Adrenal gland (tissue), 12 donors: ENCODE measurements around the gene C1RL. TPM values are rescaled to one million over a fixed set of nuclear protein-coding genes. Genes with fewer than 3 reads are reported as not detected.

Experiments used
- DNase-seq, 7 donors: peaks; one replicate each; pipeline ENCODE4 v3.0.0-alpha.2; 2019 to 2020
- H3K27ac ChIP-seq, 5 donors: fragments of 200-600 bp; sonication (generic) in 4 of 5; 1 replicate in 3 of 5; 2 replicates in 2 of 5; pipeline versions ENCODE4 v1.5.1 to v1.8.0; 2016 to 2020; ENCODE audit warnings: mild to moderate bottlenecking in 1 of 5
- H3K27me3 ChIP-seq: fragments of 200-600 bp; 2 replicates; pipeline ENCODE4 v1.8.0; 2021
- H3K36me3 ChIP-seq, 2 donors: fragments of 200-600 bp; replicated peaks in 1 of 2; 1 replicate in 1 of 2; 2 replicates in 1 of 2; pipeline versions ENCODE4 v1.5.1 to v1.8.0; 2018 to 2022
- H3K4me1 ChIP-seq, 2 donors: fragments of 200-600 bp; replicated peaks in 1 of 2; 1 replicate in 1 of 2; 2 replicates in 1 of 2; pipeline versions ENCODE4 v1.5.1 to v1.8.0; 2018 to 2021
- H3K4me3 ChIP-seq, 4 donors: fragments of 200-600 bp; sonication (generic) in 3 of 4; one replicate each; pipeline ENCODE4 v1.5.1; 2016 to 2018
- H3K9me3 ChIP-seq, 3 donors: fragments of 200-600 bp; sonication (generic) in 1 of 3; replicated peaks in 1 of 3; 1 replicate in 2 of 3; 2 replicates in 1 of 3; pipeline versions ENCODE4 v1.5.1 to v1.8.0; 2016 to 2021
- CTCF ChIP-seq, 6 experiments: fragments of 450-650 bp in 4 of 6; fragments of 200-600 bp in 2 of 6; sonication (generic) in 1 of 6; IDR thresholded peaks; 1 replicate in 5 of 6; 2 replicates in 1 of 6; pipeline versions ENCODE4 v1.5.1 to v1.8.0; 2016 to 2021; ENCODE audit warnings: antibody characterized with exemption in 6 of 6, mild to moderate bottlenecking in 2 of 6, moderate library complexity in 1 of 6
- POLR2A ChIP-seq, 2 donors: fragments of 450-650 bp; IDR thresholded peaks; one replicate each; pipeline ENCODE4 v1.6.1; 2017; ENCODE audit warnings: antibody characterized with exemption in 2 of 2, mild to moderate bottlenecking in 2 of 2, moderate library complexity in 1 of 2
- WGBS, 4 donors: extraction: QIAGEN DNeasy Blood & Tissue Kit in 2 of 4; methylation state at CpG; one replicate each; pipeline versions ENCODE4 v1.1.5 to v1.1.7; 2013 to 2017; 5-methylcytosine and 5-hydroxymethylcytosine counted together
- intact Hi-C, 2 donors: fragments of 100-400 bp; cut with DNase I; formaldehyde crosslinking; loops; one replicate each; pipeline versions ENCODE4 v1.14.1 to v1.15.0; 2022 to 2023
- polyA plus RNA-seq, 3 donors: library from polyadenylated mRNA; stranded (reverse); fragments of 200-250 nt in 2 of 3; fragments of 350-450 nt in 1 of 3; fragmentation: Illumina TruSeq in 1 of 3; extraction: RNeasy Lipid Tissue Mini Kit (QIAGEN cat#74804) in 1 of 3; gene quantifications; one replicate each; pipeline ENCODE4 v1.2.3, GENCODE V29; 2013 to 2014
- total RNA-seq, 9 donors: library from RNA; depleted of rRNA in 4 of 9; stranded (reverse); fragments of >200 nt in 4 of 9; fragments of 120-200 nt in 1 of 9; fragmentation: NEBNext Ultra II Directional in 1 of 9; extraction: Animal tissue kit (Norgen Biotek cat#: 25700) in 1 of 9; gene quantifications; one replicate each; pipeline versions ENCODE4 v1.1.0 to v1.2.4, GENCODE V29; 2013 to 2023
- donor health status: healthy with polysubstance abuse.
- donor health status: Bipolar disorder and iron deficiency.
- donor health status: DM: yes; HTN: yes; CAD: no.
- donor health status: DM: no; HTN: no; CAD: no.
- donor health status: DM: no; HTN: no; CAD: no.
- donor health status: DM: yes; HTN: yes; CAD: no.

The C1RL gene
- total and polyA plus RNA-seq, 12 donors: 33.3 to 407 (median 157) TPM

GRCh38 chr12:7069386-7069785, 39.6 kb downstream of the C1RL start:
- H3K27ac ChIP-seq: no peak overlapping the region
- no peaks in the 10 kb centered on the region for H3K9me3 ChIP-seq
- no peak for DNase-seq
- H3K4me3 ChIP-seq: no peak overlapping the region
- H3K4me1 ChIP-seq: no peaks in the 10 kb centered on the region
- WGBS, 4 donors: 85 to 92% (median 87%) methylated on average over 4 to 6 of the region's 6 CpGs
- H3K27me3 ChIP-seq: no peaks in the 10 kb centered on the region
- TF ChIP-seq CTCF (IDR thresholded peaks at IDR 0.05) (no peak), POLR2A (IDR thresholded peaks at IDR 0.05) (no peak)
- intact Hi-C loops: no loop called here
- no peaks in the 10 kb centered on the region for H3K36me3 ChIP-seq

GRCh38 chr12:7068994-7069346, 40.0 kb downstream of the C1RL start:
- H3K36me3 ChIP-seq: no peaks in the 10 kb centered on the region
- WGBS, 4 donors: 49 to 77% (median 75%) methylated on average over 2 of the region's 2 CpGs
- no peaks in the 10 kb centered on the region for H3K9me3 ChIP-seq
- H3K4me1 ChIP-seq: no peaks in the 10 kb centered on the region
- no peaks in the 10 kb centered on the region for H3K27me3 ChIP-seq
- intact Hi-C loops: no loop called here
- TF ChIP-seq POLR2A (IDR thresholded peaks at IDR 0.05) (no peak), CTCF (IDR thresholded peaks at IDR 0.05) (no peak)
- DNase-seq: no peak
- H3K27ac ChIP-seq: peak overlapping the region in 1 of 5 donors; percentile 18
- no peak overlapping the region for H3K4me3 ChIP-seq

GRCh38 chr12:7068240-7068993, 40.6 kb downstream of the C1RL start:
- TF ChIP-seq POLR2A (IDR thresholded peaks at IDR 0.05) (no peak), CTCF (IDR thresholded peaks at IDR 0.05) (no peak)
- no peak for DNase-seq
- no peaks in the 10 kb centered on the region for H3K36me3 ChIP-seq
- no peaks in the 10 kb centered on the region for H3K4me1 ChIP-seq
- H3K27ac ChIP-seq: peak overlapping the region in 1 of 5 donors; percentile 18
- 68 to 80% (median 76%) methylated on average over 8 to 11 of the region's 11 CpGs for WGBS, 4 donors
- intact Hi-C loops: no loop called here
- H3K9me3 ChIP-seq: no peaks in the 10 kb centered on the region
- H3K4me3 ChIP-seq: no peak overlapping the region
- no peaks in the 10 kb centered on the region for H3K27me3 ChIP-seq

- TF ChIP-seq CTCF (IDR thresholded peaks at IDR 0.05) (no peak), POLR2A (IDR thresholded peaks at IDR 0.05) (no peak)
- WGBS, 4 donors: 79 to 89% (median 85%) methylated on average over 6 to 7 of the region's 7 CpGs
- intact Hi-C loops: no loop called here
- no peak for DNase-seq
- H3K36me3 ChIP-seq: no peaks in the 10 kb centered on the region
- H3K4me3 ChIP-seq: no peak overlapping the region
- no peaks in the 10 kb centered on the region for H3K9me3 ChIP-seq
- H3K27me3 ChIP-seq: no peaks in the 10 kb centered on the region
- no peaks in the 10 kb centered on the region for H3K4me1 ChIP-seq
- no peak overlapping the region for H3K27ac ChIP-seq
These were observed 41.9 kb downstream of the C1RL start for GRCh38 chr12:7067096-7067495.
